Cortex of kidney (tissue), 1 donor: ENCODE results near the gene LARP1.
A peak's percentile ranks its signal among the peaks of the same experiment; 100 is the strongest.

Experiments used
- DNase-seq: peaks from one replicate; lab custom pipeline; 2025; lab: John Stamatoyannopoulos, UW

LARP1 gene

GRCh38 chr5:154858297-154858971, 103.3 kb downstream of the LARP1 start, which contains the start of gene CNOT8:
CNOT8 (plus strand) TSS chr5:154858627; CDS start chr5:154863279, 4,652 bp downstream.
- peak; percentile 68 for DNase-seq

DNA sequence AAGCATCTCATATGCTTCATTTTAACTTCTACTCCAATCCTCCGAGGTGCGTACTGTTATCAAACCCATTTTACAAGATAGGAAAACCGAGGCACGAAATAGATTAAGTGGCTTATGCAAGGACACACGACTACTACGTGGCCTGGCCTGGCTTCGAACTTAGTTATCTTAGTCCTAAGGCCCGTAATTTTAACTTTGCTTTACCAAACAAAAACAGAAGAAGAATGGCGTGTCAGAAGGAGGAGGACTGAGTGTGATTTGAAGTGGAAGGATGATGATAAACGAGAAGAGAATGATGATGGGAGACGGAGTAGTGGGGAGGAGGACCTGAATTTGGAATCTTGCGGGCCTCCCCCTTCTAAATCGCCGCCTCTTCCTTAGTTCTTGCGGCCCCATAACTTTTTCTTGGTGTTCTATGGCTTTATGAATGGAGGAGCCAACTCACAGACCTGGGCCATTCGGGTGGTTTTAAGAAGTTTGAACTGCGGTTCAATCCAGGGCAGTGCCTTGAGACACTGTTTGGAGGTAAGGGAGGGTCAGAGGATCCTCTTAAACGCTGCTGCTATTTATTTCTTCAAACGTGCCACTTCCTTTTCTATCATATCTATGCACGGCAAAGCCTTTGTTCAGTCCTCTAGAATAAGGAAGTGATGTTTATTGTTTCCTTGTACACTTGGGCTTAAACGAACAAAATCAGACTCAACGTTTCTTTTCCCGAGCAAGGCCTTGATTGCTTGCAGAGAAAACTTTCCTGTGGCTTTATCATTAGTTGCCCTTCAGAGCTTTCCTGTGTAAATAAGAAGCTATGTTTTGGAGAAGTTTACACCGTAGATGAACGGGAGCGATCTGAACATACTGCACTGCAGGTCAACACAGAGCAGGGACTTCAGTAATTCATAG, 104.0 kb downstream of the LARP1 start:
- no peak for DNase-seq

GRCh38 chr5:154860123-154860522, 104.9 kb downstream of the LARP1 start:
- no peak for DNase-seq

- DNase-seq, result no peak
These were observed 105.6 kb downstream of the LARP1 start for GRCh38 chr5:154860765-154861164.

- DNase-seq, result no peak
These were observed 106.8 kb downstream of the LARP1 start for GRCh38 chr5:154861946-154862345.

DNA sequence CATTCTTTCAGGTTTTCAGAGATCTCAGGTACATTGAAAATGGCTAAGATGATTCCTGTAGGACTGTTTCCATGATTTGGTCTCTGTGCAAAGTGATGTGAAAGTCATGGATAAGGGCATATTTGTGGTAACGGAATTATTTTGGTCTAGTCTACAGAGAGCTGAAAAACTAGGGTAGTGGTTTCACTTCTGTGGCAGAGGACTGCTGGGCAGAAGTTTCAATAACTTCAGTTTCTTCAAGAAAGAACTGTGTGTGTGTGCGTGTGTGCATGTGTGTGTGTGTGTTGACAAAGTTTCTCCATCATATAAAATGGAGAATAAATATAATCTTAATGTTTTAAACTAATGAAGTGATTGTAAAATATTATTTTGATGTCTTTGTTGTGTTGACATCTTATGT, 107.6 kb downstream of the LARP1 start:
- DNase-seq, result no peak

- DNase-seq, result no peak
These were observed 108.3 kb downstream of the LARP1 start for GRCh38 chr5:154863291-154864080.

GRCh38 chr5:154865466-154866184, 110.4 kb downstream of the LARP1 start:
- DNase-seq, result no peak

GRCh38 chr5:154866841-154867240, 111.7 kb downstream of the LARP1 start:
- no peak for DNase-seq
